Thyroid gland (tissue), 4 donors: Measurements from ENCODE around the gene SLC22A12.

ENCODE experiments used
- POLR2A ChIP-seq, 2 donors: fragments of 450-650 bp; IDR thresholded peaks; one replicate each; pipeline ENCODE4 v1.6.1; 2017; ENCODE audit warnings: antibody characterized with exemption in 2 of 2, mild to moderate bottlenecking in 2 of 2, moderate library complexity in 1 of 2
- TF ChIP-seq, protein P1 (sequence below), 6 experiments: fragments of 200-600 bp in 3 of 6; fragments of 450-650 bp in 3 of 6; sonication (generic) in 3 of 6; IDR thresholded peaks; one replicate each; pipeline ENCODE4 v1.5.1; 2016 to 2019; ENCODE audit warnings: antibody characterized with exemption in 6 of 6, mild to moderate bottlenecking in 2 of 6, inconsistent platforms in 1 of 6, moderate library complexity in 1 of 6

DNA sequence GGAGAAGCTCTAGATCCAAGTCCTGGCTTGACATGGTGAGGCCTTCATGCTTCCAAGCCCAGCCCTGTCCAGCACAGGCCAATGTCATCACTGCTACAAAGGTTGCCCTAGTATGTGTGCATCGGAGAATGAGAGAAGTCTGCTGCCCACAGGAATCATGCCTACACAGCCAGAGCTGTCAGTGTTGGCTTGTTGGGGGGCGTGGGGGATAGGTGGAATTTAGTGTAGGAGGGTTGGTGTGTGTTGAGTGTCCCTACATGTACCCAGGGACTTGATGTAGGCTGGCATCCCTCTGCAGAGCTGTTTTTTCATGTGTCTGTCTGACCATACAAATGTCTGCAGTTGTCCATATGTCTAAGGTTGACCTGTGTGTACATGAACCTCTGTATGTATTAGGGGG, 37.6 kb downstream of the SLC22A12 start:
- TF ChIP-seq POLR2A (IDR thresholded peaks at IDR 0.05), result no peak
- TF ChIP-seq, protein P1, sequence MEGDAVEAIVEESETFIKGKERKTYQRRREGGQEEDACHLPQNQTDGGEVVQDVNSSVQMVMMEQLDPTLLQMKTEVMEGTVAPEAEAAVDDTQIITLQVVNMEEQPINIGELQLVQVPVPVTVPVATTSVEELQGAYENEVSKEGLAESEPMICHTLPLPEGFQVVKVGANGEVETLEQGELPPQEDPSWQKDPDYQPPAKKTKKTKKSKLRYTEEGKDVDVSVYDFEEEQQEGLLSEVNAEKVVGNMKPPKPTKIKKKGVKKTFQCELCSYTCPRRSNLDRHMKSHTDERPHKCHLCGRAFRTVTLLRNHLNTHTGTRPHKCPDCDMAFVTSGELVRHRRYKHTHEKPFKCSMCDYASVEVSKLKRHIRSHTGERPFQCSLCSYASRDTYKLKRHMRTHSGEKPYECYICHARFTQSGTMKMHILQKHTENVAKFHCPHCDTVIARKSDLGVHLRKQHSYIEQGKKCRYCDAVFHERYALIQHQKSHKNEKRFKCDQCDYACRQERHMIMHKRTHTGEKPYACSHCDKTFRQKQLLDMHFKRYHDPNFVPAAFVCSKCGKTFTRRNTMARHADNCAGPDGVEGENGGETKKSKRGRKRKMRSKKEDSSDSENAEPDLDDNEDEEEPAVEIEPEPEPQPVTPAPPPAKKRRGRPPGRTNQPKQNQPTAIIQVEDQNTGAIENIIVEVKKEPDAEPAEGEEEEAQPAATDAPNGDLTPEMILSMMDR (IDR thresholded peaks at IDR 0.05), result no peak
